Naive thymus-derived CD4-positive, alpha-beta T cell (primary cell): ENCODE measurements around the gene ADAT2. TPM values are rescaled to one million over a fixed set of nuclear protein-coding genes. Genes with fewer than 3 reads are reported as not detected.
A peak's percentile ranks its signal among the peaks of the same experiment; 100 is the strongest.

Source experiments
- ATAC-seq: fragments of 150-1000 bp; cut with Tn5 transposase; 2 replicates; pipeline ENCODE4 v1.10.0; 2021; ENCODE audit warnings: mild to moderate bottlenecking, moderate library complexity
- CTCF ChIA-PET: fragments of 350-600 bp; sonication (Branson Sonifier 250); formaldehyde crosslinking; loops from one replicate; lab custom pipeline; 2021; ENCODE audit warnings: antibody characterized with exemption; lab: Charles Lee
- POLR2A ChIA-PET: fragments of 350-600 bp; sonication (Branson Sonifier 250); formaldehyde crosslinking; loops from one replicate; lab custom pipeline; 2021; ENCODE audit warnings: antibody characterized with exemption, inconsistent platforms; lab: Charles Lee
- DNase-seq, 9 donors: peaks; one replicate each; pipeline versions ENCODE4 v3.0.0 to v3.0.0-alpha.2; 2020 to 2022; ENCODE audit warnings: mixed read lengths in 1 of 9
- H3K27ac ChIP-seq: one replicate; pipeline ENCODE4 v1.7.0; 2013; ENCODE audit warnings: mild to moderate bottlenecking, low read depth, low read length, moderate library complexity
- H3K27me3 ChIP-seq, 2 donors: one replicate each; pipeline ENCODE4 v1.7.0; 2013; ENCODE audit warnings: low read length in 2 of 2, mild to moderate bottlenecking in 2 of 2, moderate library complexity in 2 of 2; ENCODE audit not compliant: control insufficient read depth in 2 of 2, insufficient read depth in 2 of 2
- H3K36me3 ChIP-seq, 3 experiments: 1 replicate in 2 of 3; 2 replicates in 1 of 3; pipeline ENCODE4 v1.7.0; 2013; ENCODE audit warnings: low read length in 3 of 3, mild to moderate bottlenecking in 3 of 3, moderate library complexity in 1 of 3; ENCODE audit not compliant: insufficient read depth in 3 of 3, control insufficient read depth in 2 of 3
- H3K4me1 ChIP-seq, 2 donors: one replicate each; pipeline ENCODE4 v1.7.0; 2013; ENCODE audit warnings: low read length in 2 of 2, mild to moderate bottlenecking in 2 of 2, moderate library complexity in 1 of 2; ENCODE audit not compliant: control insufficient read depth in 2 of 2, insufficient read depth in 2 of 2
- H3K4me3 ChIP-seq: 2 replicates; pipeline ENCODE4 v1.7.0; 2013; ENCODE audit warnings: mild to moderate bottlenecking, low read length
- H3K9me3 ChIP-seq, 3 experiments: 1 replicate in 2 of 3; 2 replicates in 1 of 3; pipeline ENCODE4 v1.7.0; 2013; ENCODE audit warnings: low read length in 3 of 3; ENCODE audit not compliant: control insufficient read depth in 2 of 3
- H3K27ac Mint-ChIP-seq, 9 donors: one replicate each; pipeline ENCODE4 v1.8.0; 2020 to 2022; ENCODE audit warnings: mixed read lengths in 9 of 9, mild to moderate bottlenecking in 8 of 9, moderate library complexity in 5 of 9, inconsistent platforms in 2 of 9
- H3K27me3 Mint-ChIP-seq, 5 donors: one replicate each; pipeline ENCODE4 v1.8.0; 2021 to 2022; ENCODE audit warnings: mixed read lengths in 5 of 5, mild to moderate bottlenecking in 1 of 5
- H3K36me3 Mint-ChIP-seq, 5 donors: one replicate each; pipeline ENCODE4 v1.8.0; 2020 to 2022; ENCODE audit warnings: mixed read lengths in 5 of 5, mild to moderate bottlenecking in 3 of 5, inconsistent platforms in 1 of 5
- H3K4me1 Mint-ChIP-seq, 7 donors: one replicate each; pipeline ENCODE4 v1.8.0; 2020 to 2022; ENCODE audit warnings: mixed read lengths in 7 of 7, mild to moderate bottlenecking in 3 of 7, inconsistent platforms in 1 of 7
- H3K4me3 Mint-ChIP-seq, 10 donors: one replicate each; pipeline ENCODE4 v1.8.0; 2020 to 2022; ENCODE audit warnings: mild to moderate bottlenecking in 10 of 10, mixed read lengths in 10 of 10, moderate library complexity in 6 of 10, inconsistent platforms in 2 of 10
- H3K9me3 Mint-ChIP-seq, 11 donors: one replicate each; pipeline ENCODE4 v1.8.0; 2020 to 2022; ENCODE audit warnings: mixed read lengths in 11 of 11, mild to moderate bottlenecking in 4 of 11, inconsistent platforms in 1 of 11, moderate library complexity in 1 of 11
- intact Hi-C, 2 donors: fragments of 100-400 bp; cut with micrococcal nuclease; formaldehyde crosslinking; loops; one replicate each; pipeline ENCODE4 v1.15.1; 2023
- polyA plus RNA-seq, 2 donors: library from polyadenylated mRNA; unstranded; fragments of 300-500 nt; fragmentation: Illumina TruSeq; gene quantifications; one replicate each; pipeline ENCODE4 v1.2.3, GENCODE V29; 2021
- total RNA-seq, 6 experiments: library from RNA in 5 of 6; stranded (reverse) in 5 of 6; gene quantifications; 1 replicate in 5 of 6; 2 replicates in 1 of 6; pipeline ENCODE4 v1.2.3 and lab custom pipeline; 2021 to 2026

The ADAT2 gene
- 10 to 100 TPM; 18.4 to 25.8 (median 20.8) TPM for total RNA-seq
- polyA plus RNA-seq = 1 to 10 TPM; 1.2 to 2.7 TPM
- 25.6 reads per million, percentile 56 among the genes with 10 or more reads in this experiment for total RNA-seq (lab: John Stamatoyannopoulos, UW)

DNA sequence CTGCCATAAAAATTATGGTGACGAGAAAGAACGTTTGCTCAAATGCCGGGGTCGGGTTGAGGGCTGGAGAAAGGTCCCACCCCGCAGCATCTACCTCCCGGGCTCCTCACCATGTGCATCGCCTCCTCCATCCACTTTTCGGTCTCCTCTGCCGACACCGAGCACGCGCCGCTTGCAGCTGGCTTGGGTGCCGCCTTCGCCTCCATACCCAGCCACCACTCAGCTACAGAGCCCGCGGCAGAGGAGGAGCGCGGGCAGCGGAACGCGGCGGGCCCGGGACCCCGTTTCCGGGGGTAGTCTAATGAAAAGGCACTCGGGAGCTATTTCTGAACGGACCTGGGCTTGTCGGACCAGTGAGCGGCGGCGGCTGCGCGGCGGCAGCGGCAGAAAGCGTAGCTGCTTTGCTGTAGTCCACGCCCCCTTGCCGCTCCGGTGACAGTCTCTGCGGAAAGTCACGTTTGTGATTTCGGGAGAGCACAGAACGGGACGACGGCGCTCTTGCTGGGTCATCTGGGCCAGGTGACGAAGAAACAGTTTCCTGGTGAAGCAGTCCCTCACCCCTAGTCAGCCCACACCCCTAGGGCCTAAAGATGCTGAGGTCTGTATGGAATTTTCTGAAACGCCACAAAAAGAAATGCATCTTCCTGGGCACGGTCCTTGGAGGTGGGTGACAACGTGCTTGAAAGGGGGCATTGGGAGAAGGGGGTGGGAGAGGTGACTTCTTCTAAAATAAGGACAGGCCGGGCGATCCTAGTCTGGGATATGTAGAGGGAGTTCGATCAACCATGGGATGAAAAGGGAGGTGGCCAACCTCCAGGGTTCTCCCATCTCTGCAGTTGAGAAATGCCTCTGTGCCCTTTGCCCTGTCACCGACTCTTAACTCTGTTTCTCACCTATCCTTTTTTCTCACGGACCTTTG lies at the start of gene ADAT2, which contains the start of gene PEX3:
Gene ADAT2 (minus strand): TSS at position 243 of the 919 bp plus-strand sequence. CDS start 37 bp downstream, at position 206.
Gene PEX3 (plus strand): TSS at position 353 of the 919 bp plus-strand sequence. CDS start 238 bp downstream, at position 591.
- ATAC-seq (peak; percentile 98), DNase-seq (peak; percentile 87 to 95 (median 94))
- Mint-ChIP-seq H3K36me3 (peaks cover 0 to 7% (median 6%) of the 10 kb centered on the region in 5 donors), H3K4me3 (peak within 1 kb of the TSS; percentile 84 to 100 (median 99)), H3K4me1 (peaks cover 20 to 61% (median 49%) of the 10 kb centered on the region in 7 donors), H3K27ac (peak within 1 kb of the TSS; percentile 93 to 99 (median 96)), H3K9me3 (no peaks in the 10 kb centered on the region), H3K27me3 (no peaks in the 10 kb centered on the region)
- no peaks in the 10 kb centered on the region for H3K27me3 ChIP-seq
- H3K9me3 ChIP-seq = no peaks in the 10 kb centered on the region
- H3K27ac ChIP-seq = peak within 1 kb of the TSS; percentile 80
- H3K4me1 ChIP-seq = peaks cover 14 to 18% of the 10 kb centered on the region in 2 donors
- H3K36me3 ChIP-seq = peaks cover 0 to 4% (median 0%) of the 10 kb centered on the region in 3 experiments
- intact Hi-C loops = loop anchor here (1.0 to 5.0 kb wide), 18 partner anchors 9 to 1303 kb away; partner anchors contain the start of genes AIG1 (in 2 of the 2), FUCA2 (in 2 of the 2), LTV1 (in 2 of the 2) and NMBR (in 2 of the 2)
- ChIA-PET POLR2A (interaction anchor here (0.6 to 2.3 kb wide), 8 partner anchors 23 to 960 kb away, joined by 3 to 13 read pairs (median 4); partner anchors contain the start of genes FUCA2, LTV1 and SF3B5), CTCF (interaction anchor here (0.9 to 1.0 kb wide), 2 partner anchors 9 to 1059 kb away, joined by 3 read pairs; no protein-coding TSS in a partner anchor)
- H3K4me3 ChIP-seq = peak within 1 kb of the TSS; percentile 89

DNA sequence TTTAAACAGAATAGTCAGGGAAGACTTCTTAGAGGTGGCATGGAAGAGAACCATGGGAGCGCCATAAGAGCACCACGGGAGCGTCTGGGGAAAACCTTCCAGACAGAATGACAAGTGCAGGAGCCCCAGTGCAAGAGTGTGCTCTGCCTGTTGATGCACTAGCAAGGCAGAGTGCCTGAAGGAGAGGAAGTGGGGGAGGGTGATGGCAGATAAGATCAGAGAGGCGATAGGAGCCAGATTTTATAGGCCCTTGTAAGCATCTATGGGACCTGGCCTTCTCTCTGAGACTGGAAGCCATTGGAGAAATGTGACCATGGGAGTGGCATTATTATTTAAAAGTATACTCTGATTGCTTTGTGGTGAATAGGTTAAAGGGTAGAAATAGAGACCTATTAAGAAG lies 47.9 kb upstream of the ADAT2 start:
- H3K36me3 Mint-ChIP-seq = peaks cover 0 to 27% (median 12%) of the 10 kb centered on the region in 5 donors
- peaks cover 0 to 5% (median 0%) of the 10 kb centered on the region in 11 donors for H3K9me3 Mint-ChIP-seq
- POLR2A ChIA-PET = interaction anchor here (0.6 to 1.0 kb wide), 2 partner anchors 9 to 13 kb away, joined by 4 read pairs; no protein-coding TSS in a partner anchor
- peaks cover 0 to 8% of the 10 kb centered on the region in 2 donors for H3K4me1 ChIP-seq
- H3K27me3 ChIP-seq = no peaks in the 10 kb centered on the region
- DNase-seq = peak in 5 of 9 donors; percentile 33 to 47 (median 37)
- H3K4me3 Mint-ChIP-seq = peak overlapping the region in 7 of 10 donors; percentile 14 to 61 (median 27)
- CTCF ChIA-PET = interaction anchor here (0.6 to 1.1 kb wide), 2 partner anchors 174 to 1266 kb away, joined by 3 to 4 read pairs; no protein-coding TSS in a partner anchor
- intact Hi-C loops = no loop called here
- H3K27ac Mint-ChIP-seq = peak overlapping the region in 8 of 9 donors; percentile 6 to 63 (median 55)
- H3K4me3 ChIP-seq = no peak overlapping the region
- no peaks in the 10 kb centered on the region for H3K27me3 Mint-ChIP-seq
- peak; percentile 54 for ATAC-seq
- H3K9me3 ChIP-seq = no peaks in the 10 kb centered on the region
- no peaks in the 10 kb centered on the region for H3K36me3 ChIP-seq
- H3K4me1 Mint-ChIP-seq = peaks cover 14 to 25% (median 17%) of the 10 kb centered on the region in 7 donors
- H3K27ac ChIP-seq = no peak overlapping the region

DNA sequence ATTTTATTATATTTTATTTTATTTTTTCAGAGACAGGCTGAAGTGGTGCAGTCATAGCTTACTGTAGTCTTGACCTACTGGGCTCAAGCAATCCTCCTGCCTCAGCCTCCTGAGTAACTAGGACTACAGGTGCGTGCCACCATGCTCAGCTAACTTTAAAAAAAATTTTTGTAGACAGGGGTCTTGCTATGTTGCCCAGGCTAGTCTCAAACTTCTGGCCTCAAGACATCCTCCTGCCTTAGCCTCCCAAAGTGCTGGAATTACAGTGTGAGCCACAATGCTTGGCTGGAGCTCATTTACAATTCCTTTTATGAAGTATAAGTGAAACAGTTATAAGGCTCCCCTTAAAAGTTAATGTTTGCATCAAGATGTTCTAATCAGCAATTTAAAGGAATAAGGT lies 46.5 kb upstream of the ADAT2 start:
- H3K4me3 Mint-ChIP-seq = no peak overlapping the region
- peaks cover 0 to 25% (median 14%) of the 10 kb centered on the region in 5 donors for H3K36me3 Mint-ChIP-seq
- DNase-seq (no peak), ATAC-seq (no peak)
- H3K36me3 ChIP-seq = no peaks in the 10 kb centered on the region
- no peak overlapping the region for H3K27ac ChIP-seq
- peaks cover 0 to 8% of the 10 kb centered on the region in 2 donors for H3K4me1 ChIP-seq
- no peak overlapping the region for H3K27ac Mint-ChIP-seq
- H3K9me3 Mint-ChIP-seq = peaks cover 0 to 5% (median 0%) of the 10 kb centered on the region in 11 donors
- no peak overlapping the region for H3K4me3 ChIP-seq
- H3K27me3 Mint-ChIP-seq = no peaks in the 10 kb centered on the region
- ChIA-PET POLR2A (no interaction called here), CTCF (interaction anchor here (0.6 kb wide), 1 partner anchor 1082 kb away, joined by 3 read pairs; no protein-coding TSS in a partner anchor)
- intact Hi-C loops = no loop called here
- no peaks in the 10 kb centered on the region for H3K9me3 ChIP-seq
- no peaks in the 10 kb centered on the region for H3K27me3 ChIP-seq
- peaks cover 14 to 25% (median 17%) of the 10 kb centered on the region in 7 donors for H3K4me1 Mint-ChIP-seq

DNA sequence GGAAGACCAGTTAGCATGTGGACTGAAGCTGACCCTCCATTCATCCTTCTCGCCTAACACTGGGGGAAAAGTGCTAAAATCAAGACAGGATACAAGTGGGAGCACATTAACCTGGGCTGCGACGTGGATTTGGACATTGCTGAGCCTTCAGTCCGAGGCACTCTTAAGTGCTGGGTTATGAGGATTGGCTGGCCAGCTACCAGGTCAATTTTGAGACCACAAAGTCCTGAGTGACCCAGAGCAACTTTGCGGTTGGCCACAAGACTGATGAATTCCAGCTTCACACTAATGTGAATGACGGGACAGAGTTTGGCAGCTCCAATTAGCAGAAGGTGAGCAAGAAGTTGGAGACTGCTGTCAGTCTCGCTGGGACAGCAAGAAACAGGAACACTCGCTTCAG lies 40.3 kb upstream of the ADAT2 start:
- ATAC-seq = no peak
- intact Hi-C loops = no loop called here
- CTCF ChIA-PET = no interaction called here

DNA sequence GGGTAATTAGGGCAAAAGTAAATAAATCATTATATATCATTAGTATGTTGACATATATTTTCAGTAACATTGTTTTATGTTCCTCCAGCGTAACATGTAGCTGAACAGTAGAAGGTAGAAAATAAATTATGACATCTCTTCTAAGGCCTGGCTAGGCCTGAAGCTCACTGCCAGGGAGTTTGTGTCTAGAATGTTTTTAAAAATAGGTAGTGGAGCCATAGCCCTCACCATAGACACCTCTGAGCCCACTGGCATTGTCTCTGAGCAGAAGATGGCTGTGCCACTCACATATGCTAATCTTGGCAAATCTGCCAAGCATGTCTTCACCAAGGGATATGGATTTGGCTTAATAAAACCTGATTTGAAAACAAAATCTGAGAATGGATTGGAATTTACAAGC lies 39.7 kb upstream of the ADAT2 start:
- ATAC-seq = no peak
- H3K9me3 Mint-ChIP-seq = peaks cover 0 to 1% (median 0%) of the 10 kb centered on the region in 11 donors
- H3K27me3 Mint-ChIP-seq = no peaks in the 10 kb centered on the region
- H3K36me3 Mint-ChIP-seq = peaks cover 0 to 15% (median 1%) of the 10 kb centered on the region in 5 donors
- peaks cover 0 to 6% (median 0%) of the 10 kb centered on the region in 7 donors for H3K4me1 Mint-ChIP-seq
- no peak for DNase-seq
- intact Hi-C loops = no loop called here
- Histone ChIP-seq H3K27ac (no peak overlapping the region), H3K9me3 (no peaks in the 10 kb centered on the region), H3K27me3 (no peaks in the 10 kb centered on the region), H3K4me1 (no peaks in the 10 kb centered on the region), H3K36me3 (no peaks in the 10 kb centered on the region), H3K4me3 (no peak overlapping the region)
- H3K4me3 Mint-ChIP-seq = no peak overlapping the region
- ChIA-PET POLR2A (interaction anchor here (0.9 kb wide), 1 partner anchor 8 kb away, joined by 4 read pairs; no protein-coding TSS in a partner anchor), CTCF (no interaction called here)
- H3K27ac Mint-ChIP-seq = no peak overlapping the region

More for the DNA sequence above, 40.3 kb upstream of the ADAT2 start:
- no peak overlapping the region for H3K4me3 ChIP-seq
- Mint-ChIP-seq H3K27ac (peak overlapping the region in 1 of 9 donors; percentile 18), H3K4me3 (no peak overlapping the region), H3K9me3 (peaks cover 0 to 1% (median 0%) of the 10 kb centered on the region in 11 donors), H3K36me3 (peaks cover 0 to 15% (median 2%) of the 10 kb centered on the region in 5 donors), H3K27me3 (no peaks in the 10 kb centered on the region), H3K4me1 (peaks cover 0 to 6% (median 0%) of the 10 kb centered on the region in 7 donors)
- H3K36me3 ChIP-seq = no peaks in the 10 kb centered on the region
- no peaks in the 10 kb centered on the region for H3K4me1 ChIP-seq
- POLR2A ChIA-PET = no interaction called here
- no peak overlapping the region for H3K27ac ChIP-seq
- no peak for DNase-seq
- no peaks in the 10 kb centered on the region for H3K27me3 ChIP-seq
- no peaks in the 10 kb centered on the region for H3K9me3 ChIP-seq

DNA sequence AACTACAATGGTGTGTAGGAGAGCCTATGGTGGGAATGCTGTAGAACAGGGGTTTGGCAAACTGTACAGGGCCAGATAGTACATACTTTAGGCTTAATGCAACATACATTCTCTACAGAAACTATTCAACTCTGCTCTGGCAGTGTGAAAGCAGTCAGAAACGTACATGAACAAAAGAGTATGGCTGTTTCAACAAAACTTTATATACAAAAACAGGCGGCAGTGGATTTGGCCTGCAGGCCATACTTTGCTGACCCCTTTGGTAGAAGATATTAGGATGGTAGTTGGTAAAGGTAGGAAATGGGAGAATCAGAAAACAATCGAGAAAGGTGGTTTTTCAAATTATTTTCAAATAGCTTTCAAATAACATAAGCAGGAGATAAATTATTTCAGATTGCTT lies 36.3 kb upstream of the ADAT2 start:
- intact Hi-C loops = no loop called here
- H3K27me3 ChIP-seq = no peaks in the 10 kb centered on the region
- no peaks in the 10 kb centered on the region for H3K9me3 ChIP-seq
- no peak overlapping the region for H3K4me3 ChIP-seq
- ChIA-PET POLR2A (no interaction called here), CTCF (interaction anchor here (0.6 kb wide), 1 partner anchor 922 kb away, joined by 3 read pairs; no protein-coding TSS in a partner anchor)
- Mint-ChIP-seq H3K36me3 (peaks cover 0 to 14% (median 6%) of the 10 kb centered on the region in 5 donors), H3K4me3 (no peak overlapping the region), H3K4me1 (peaks cover 0 to 6% (median 0%) of the 10 kb centered on the region in 7 donors), H3K27ac (peak overlapping the region in 1 of 9 donors; percentile 24), H3K9me3 (no peaks in the 10 kb centered on the region), H3K27me3 (no peaks in the 10 kb centered on the region)
- H3K4me1 ChIP-seq = no peaks in the 10 kb centered on the region
- ATAC-seq (no peak), DNase-seq (no peak)
- H3K27ac ChIP-seq = no peak overlapping the region
- peaks cover 0 to 4% (median 0%) of the 10 kb centered on the region in 3 experiments for H3K36me3 ChIP-seq
